Measurements from ENCODE around the gene ASTN1.

- TF ChIP-seq POLR2AphosphoS5 (IDR thresholded peaks at IDR 0.05; ENCODE audit: low read depth, low read length): no peak
- TF ChIP-seq TAF1 (IDR thresholded peaks at IDR 0.05; ENCODE audit: low read depth, low read length): no peak
- no peak for TF ChIP-seq POLR2A (IDR thresholded peaks at IDR 0.05; ENCODE audit: low read depth, low read length)
- TF ChIP-seq PAX5 (IDR thresholded peaks at IDR 0.05; ENCODE audit: insufficient read depth, low read length, severe bottlenecking): no peak
These were observed 26.2 kb downstream of the ASTN1 start for GRCh38 chr1:177138347-177138746.

Measured in GM12891 (cell line).